ENCODE data around the gene KIF20A. TPM values are rescaled to one million over a fixed set of nuclear protein-coding genes. Genes with fewer than 3 reads are reported as not detected.

Gene KIF20A
- total RNA-seq, 4 donors from 2014 or later = 0.44 to 9.4 (median 2.1) TPM; not detected in 1

DNA sequence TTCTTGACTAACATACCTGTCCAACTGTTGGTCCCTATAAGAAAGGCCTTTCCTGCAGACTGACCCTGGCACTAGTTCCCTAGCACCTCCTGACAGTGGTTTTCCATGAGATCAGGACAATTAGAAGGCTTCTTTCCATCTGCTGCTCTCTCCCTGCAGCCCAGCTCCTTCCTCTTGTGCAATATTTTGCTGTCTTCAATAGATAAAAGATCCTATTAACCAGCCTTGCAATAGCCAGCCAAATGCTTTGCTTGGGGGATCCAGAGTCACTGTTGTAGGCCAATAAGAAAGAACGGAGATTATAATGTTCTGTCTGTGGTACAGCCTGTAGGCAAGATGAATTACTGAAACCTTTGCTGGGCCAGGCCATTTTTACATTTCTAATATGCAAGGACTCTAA, 21.3 kb upstream of the KIF20A start:
- Histone ChIP-seq H3K27ac (no peak overlapping the region), H3K9me3 (no peaks in the 10 kb centered on the region), H3K36me3 (peaks cover 7 to 71% (median 22%) of the 10 kb centered on the region in 3 donors), H3K4me1 (no peaks in the 10 kb centered on the region), H3K4me3 (no peak overlapping the region), H3K27me3 (no peaks in the 10 kb centered on the region)
- DNase-seq (ENCODE audit: low spot score in 2 of 2) = no peak
- no peak for TF ChIP-seq POLR2A (IDR thresholded peaks at IDR 0.05)
- no peak for TF ChIP-seq EP300 (IDR thresholded peaks at IDR 0.05)
- TF ChIP-seq, protein P1, sequence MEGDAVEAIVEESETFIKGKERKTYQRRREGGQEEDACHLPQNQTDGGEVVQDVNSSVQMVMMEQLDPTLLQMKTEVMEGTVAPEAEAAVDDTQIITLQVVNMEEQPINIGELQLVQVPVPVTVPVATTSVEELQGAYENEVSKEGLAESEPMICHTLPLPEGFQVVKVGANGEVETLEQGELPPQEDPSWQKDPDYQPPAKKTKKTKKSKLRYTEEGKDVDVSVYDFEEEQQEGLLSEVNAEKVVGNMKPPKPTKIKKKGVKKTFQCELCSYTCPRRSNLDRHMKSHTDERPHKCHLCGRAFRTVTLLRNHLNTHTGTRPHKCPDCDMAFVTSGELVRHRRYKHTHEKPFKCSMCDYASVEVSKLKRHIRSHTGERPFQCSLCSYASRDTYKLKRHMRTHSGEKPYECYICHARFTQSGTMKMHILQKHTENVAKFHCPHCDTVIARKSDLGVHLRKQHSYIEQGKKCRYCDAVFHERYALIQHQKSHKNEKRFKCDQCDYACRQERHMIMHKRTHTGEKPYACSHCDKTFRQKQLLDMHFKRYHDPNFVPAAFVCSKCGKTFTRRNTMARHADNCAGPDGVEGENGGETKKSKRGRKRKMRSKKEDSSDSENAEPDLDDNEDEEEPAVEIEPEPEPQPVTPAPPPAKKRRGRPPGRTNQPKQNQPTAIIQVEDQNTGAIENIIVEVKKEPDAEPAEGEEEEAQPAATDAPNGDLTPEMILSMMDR (IDR thresholded peaks at IDR 0.05) = no peak
- 85 to 86% methylated on average over 1 of the region's 1 CpG for WGBS, 2 donors

DNA sequence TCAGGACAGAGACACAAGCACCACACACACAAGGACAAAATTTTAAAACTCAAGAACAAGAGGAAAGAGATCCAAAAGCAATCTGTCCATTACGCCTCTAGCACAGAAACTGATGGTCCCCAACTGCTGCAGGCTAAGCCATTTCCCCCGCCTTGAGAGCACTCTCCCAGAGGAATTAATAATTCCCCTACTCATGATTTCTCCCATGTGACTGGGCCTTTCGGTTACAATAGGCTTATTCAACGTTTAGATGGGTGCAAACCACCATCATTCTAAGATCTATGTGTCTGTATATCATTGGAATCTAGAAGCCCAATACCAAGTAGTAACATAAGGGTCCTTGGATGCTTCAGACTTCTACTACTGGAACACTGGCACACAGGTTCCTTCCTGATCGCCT, 19.2 kb upstream of the KIF20A start:
- WGBS, 2 donors = 72 to 78% methylated on average over 5 of the region's 5 CpGs

DNA sequence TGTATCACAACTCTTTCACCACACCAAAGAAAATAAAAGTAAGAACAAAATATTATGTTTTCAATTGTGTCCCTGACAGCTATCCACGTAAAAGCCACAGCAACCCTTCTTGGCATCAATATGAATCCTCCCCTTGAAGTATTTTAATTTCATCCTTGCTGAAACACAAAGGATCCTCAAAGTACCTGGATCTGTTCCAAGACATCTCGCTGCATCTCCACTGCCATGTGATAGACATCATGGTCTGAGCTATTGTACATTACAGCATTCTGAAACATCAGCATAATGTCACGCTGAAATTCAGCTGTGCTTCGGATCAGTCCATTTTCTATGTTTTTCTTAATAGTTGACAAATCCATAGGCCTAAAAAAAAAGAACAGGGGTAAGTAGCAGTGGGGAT, 18.2 kb upstream of the KIF20A start:
- 84 to 90% methylated on average over 4 of the region's 4 CpGs for WGBS, 2 donors
- no peak for DNase-seq (ENCODE audit: low spot score in 2 of 2)
- H3K27ac ChIP-seq = no peak overlapping the region
- peaks cover 9 to 100% (median 27%) of the 10 kb centered on the region in 3 donors for H3K36me3 ChIP-seq
- no peak for TF ChIP-seq EP300 (IDR thresholded peaks at IDR 0.05)
- TF ChIP-seq POLR2A (IDR thresholded peaks at IDR 0.05) = no peak
- TF ChIP-seq, protein P1 (IDR thresholded peaks at IDR 0.05) = no peak
- H3K27me3 ChIP-seq = no peaks in the 10 kb centered on the region
- no peak overlapping the region for H3K4me3 ChIP-seq
- H3K9me3 ChIP-seq = no peaks in the 10 kb centered on the region
- H3K4me1 ChIP-seq = no peaks in the 10 kb centered on the region

More for the DNA sequence above, 19.2 kb upstream of the KIF20A start:
- no peaks in the 10 kb centered on the region for H3K27me3 ChIP-seq
- H3K4me1 ChIP-seq = no peaks in the 10 kb centered on the region
- H3K27ac ChIP-seq = no peak overlapping the region
- no peaks in the 10 kb centered on the region for H3K9me3 ChIP-seq
- TF ChIP-seq POLR2A (IDR thresholded peaks at IDR 0.05) (no peak), EP300 (IDR thresholded peaks at IDR 0.05) (no peak)
- TF ChIP-seq, protein P1 (IDR thresholded peaks at IDR 0.05) = no peak
- peaks cover 9 to 91% (median 27%) of the 10 kb centered on the region in 3 donors for H3K36me3 ChIP-seq
- no peak overlapping the region for H3K4me3 ChIP-seq
- DNase-seq (ENCODE audit: low spot score in 2 of 2) = no peak

DNA sequence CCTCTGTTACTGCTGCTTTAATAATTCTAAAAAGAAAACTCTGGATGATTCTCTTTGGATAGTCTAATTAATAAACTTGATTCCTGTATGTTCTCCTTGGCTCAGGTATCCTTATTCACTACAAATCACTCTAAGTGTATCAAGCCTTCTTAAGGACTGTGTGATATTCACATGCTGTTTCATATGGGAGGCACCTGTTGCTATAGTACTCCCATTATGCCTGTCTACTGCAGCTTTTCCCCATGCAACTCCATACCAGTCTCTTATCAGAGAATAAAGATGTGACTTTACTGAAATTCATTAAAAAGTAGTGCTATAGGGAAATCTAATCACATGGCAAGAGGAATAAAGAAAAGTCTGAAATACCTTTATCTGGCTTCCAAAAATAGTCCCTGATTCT, 15.2 kb upstream of the KIF20A start:
- no peak for DNase-seq (ENCODE audit: low spot score in 2 of 2)
- H3K36me3 ChIP-seq = peaks cover 6 to 100% (median 28%) of the 10 kb centered on the region in 3 donors
- TF ChIP-seq EP300 (IDR thresholded peaks at IDR 0.05) = no peak
- H3K27me3 ChIP-seq = no peaks in the 10 kb centered on the region
- H3K27ac ChIP-seq = no peak overlapping the region
- H3K4me1 ChIP-seq = no peaks in the 10 kb centered on the region
- H3K4me3 ChIP-seq = no peak overlapping the region
- no peaks in the 10 kb centered on the region for H3K9me3 ChIP-seq

DNA sequence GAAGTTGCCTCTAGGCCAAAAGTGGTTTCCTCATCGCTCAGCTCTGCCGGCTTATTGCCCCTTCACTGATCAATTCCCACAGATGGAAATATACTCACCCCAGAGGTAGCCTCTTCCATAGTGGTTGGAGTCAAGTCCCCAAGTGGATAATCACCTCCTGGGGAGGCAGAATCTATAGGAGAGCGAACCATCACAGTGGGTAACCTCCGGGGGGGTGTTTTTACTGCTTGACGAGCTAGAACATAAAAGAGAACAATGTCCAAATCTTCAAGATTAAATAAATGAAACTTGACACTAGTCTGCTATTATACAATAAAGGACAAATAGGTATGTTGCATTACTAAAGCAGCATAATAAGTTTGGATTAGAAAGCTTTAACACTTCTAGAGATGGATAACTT, 9.8 kb upstream of the KIF20A start:
- Histone ChIP-seq H3K27me3 (no peaks in the 10 kb centered on the region), H3K9me3 (no peaks in the 10 kb centered on the region), H3K4me1 (no peaks in the 10 kb centered on the region), H3K4me3 (no peak overlapping the region), H3K36me3 (peaks cover 7 to 99% (median 31%) of the 10 kb centered on the region in 3 donors), H3K27ac (no peak overlapping the region)
- 79 to 81% methylated on average over 5 of the region's 5 CpGs for WGBS, 2 donors
- TF ChIP-seq EP300 (IDR thresholded peaks at IDR 0.05) = no peak
- no peak for TF ChIP-seq POLR2A (IDR thresholded peaks at IDR 0.05)
- TF ChIP-seq, protein P1 (IDR thresholded peaks at IDR 0.05) = no peak
- DNase-seq (ENCODE audit: low spot score in 2 of 2) = no peak

DNA sequence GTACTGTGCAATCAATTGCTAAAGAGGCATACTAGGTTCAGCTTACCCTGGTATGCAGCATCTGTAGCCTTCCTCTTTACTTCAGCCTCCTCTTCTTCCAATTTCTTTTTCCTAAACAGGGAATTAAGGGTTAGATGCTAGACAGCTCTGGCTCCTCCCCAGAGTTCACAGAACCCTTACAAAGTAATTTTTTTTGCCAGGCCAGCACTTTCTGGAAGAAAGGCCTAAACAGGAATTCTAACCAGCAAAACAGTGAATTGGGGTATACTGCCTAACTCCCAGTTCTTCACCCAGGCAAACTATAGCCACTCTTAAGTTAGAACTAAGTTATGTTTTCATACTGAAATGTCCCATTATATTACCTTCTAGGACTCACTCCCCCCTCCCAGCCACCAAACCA, 8.6 kb upstream of the KIF20A start:
- TF ChIP-seq EP300 (IDR thresholded peaks at IDR 0.05) (no peak), POLR2A (IDR thresholded peaks at IDR 0.05) (no peak)
- TF ChIP-seq, protein P1 (IDR thresholded peaks at IDR 0.05) = no peak
- H3K27me3 ChIP-seq = no peaks in the 10 kb centered on the region
- peaks cover 7 to 99% (median 30%) of the 10 kb centered on the region in 3 donors for H3K36me3 ChIP-seq
- no peak for DNase-seq (ENCODE audit: low spot score in 2 of 2)
- no peak overlapping the region for H3K27ac ChIP-seq
- no peak overlapping the region for H3K4me3 ChIP-seq
- peaks cover 0 to 5% (median 0%) of the 10 kb centered on the region in 4 donors for H3K4me1 ChIP-seq
- H3K9me3 ChIP-seq = no peaks in the 10 kb centered on the region

All from tibial nerve (tissue), 4 donors.